HL-60 (cell line): ENCODE data around the gene PTGS1.

Experiments
- CTCF ChIP-seq: IDR thresholded peaks from one replicate; pipeline ENCODE4 v1.5.1; 2011; ENCODE audit warnings: low read length, control low read depth, inconsistent platforms; ENCODE audit not compliant: insufficient read depth
- POLR2AphosphoS5 ChIP-seq: IDR thresholded peaks from 2 replicates; pipeline ENCODE4 v1.6.1; 2012; ENCODE audit warnings: low read depth
- REST ChIP-seq: IDR thresholded peaks from 2 replicates; pipeline ENCODE4 v1.6.1; 2012; ENCODE audit warnings: low read depth; ENCODE audit not compliant: insufficient replicate concordance
- SPI1 ChIP-seq: IDR thresholded peaks from 2 replicates; pipeline ENCODE4 v1.6.1; 2012; ENCODE audit warnings: low read depth, mild to moderate bottlenecking, borderline replicate concordance

GRCh38 chr9:122381206-122381950, 10.6 kb downstream of the PTGS1 start:
- TF ChIP-seq CTCF = no peak
- TF ChIP-seq REST = no peak
- TF ChIP-seq POLR2AphosphoS5 = no peak
- TF ChIP-seq SPI1 = no peak
